ENCODE results near the gene LIFR.

The LIFR gene

GRCh38 chr5:38555354-38556087 is 925 bp downstream of the LIFR start:
- peaks cover 2% of the 10 kb centered on the region for H3K27me3 ChIP-seq (ENCODE audit: insufficient read depth, low read length, poor library complexity)
- H2AFZ ChIP-seq (ENCODE audit: low read depth, low read length): no peak overlapping the region
- no peaks in the 10 kb centered on the region for H3K4me1 ChIP-seq (ENCODE audit: insufficient read depth, low read length)
- no peaks in the 10 kb centered on the region for H3K79me2 ChIP-seq (ENCODE audit: insufficient read depth, low read length)
- TF ChIP-seq CTCF (IDR thresholded peaks at IDR 0.05; ENCODE audit: borderline replicate concordance, extremely low read depth, low read length, poor library complexity, severe bottlenecking): no peak
- no peak for TF ChIP-seq EZH2 (IDR thresholded peaks at IDR 0.05; ENCODE audit: borderline replicate concordance, low read depth, low read length, severe bottlenecking)
- H3K36me3 ChIP-seq (ENCODE audit: insufficient read depth, low read length): no peaks in the 10 kb centered on the region
- no peak overlapping the region for H3K4me3 ChIP-seq (ENCODE audit: low read depth in 1 of 2, low read length in 2 of 2)
- no peak overlapping the region for H3K4me2 ChIP-seq (ENCODE audit: insufficient read depth, low read length)
- H3K9me3 ChIP-seq (ENCODE audit: insufficient read depth, low read length, severe bottlenecking): no peaks in the 10 kb centered on the region
- no peaks in the 10 kb centered on the region for H4K20me1 ChIP-seq (ENCODE audit: insufficient read depth, low read length)
- no peak for DNase-seq
- H3K27ac ChIP-seq (ENCODE audit: low read length): no peak overlapping the region
- H3K9ac ChIP-seq (ENCODE audit: low read depth, low read length): no peak overlapping the region
- ATAC-seq (ENCODE audit: insufficient read depth, low read depth): no peak

- Histone ChIP-seq H3K27me3 (ENCODE audit: insufficient read depth, low read length, poor library complexity) (peaks cover 2% of the 10 kb centered on the region), H3K79me2 (ENCODE audit: insufficient read depth, low read length) (no peaks in the 10 kb centered on the region), H3K36me3 (ENCODE audit: insufficient read depth, low read length) (no peaks in the 10 kb centered on the region), H3K9me3 (ENCODE audit: insufficient read depth, low read length, severe bottlenecking) (no peaks in the 10 kb centered on the region), H4K20me1 (ENCODE audit: insufficient read depth, low read length) (no peaks in the 10 kb centered on the region), H3K4me2 (ENCODE audit: insufficient read depth, low read length) (no peak overlapping the region), H3K27ac (ENCODE audit: low read length) (no peak overlapping the region), H3K4me1 (ENCODE audit: insufficient read depth, low read length) (no peaks in the 10 kb centered on the region), H3K4me3 (ENCODE audit: low read depth in 1 of 2, low read length in 2 of 2) (no peak overlapping the region), H3K9ac (ENCODE audit: low read depth, low read length) (no peak overlapping the region), H2AFZ (ENCODE audit: low read depth, low read length) (no peak overlapping the region)
- ATAC-seq (ENCODE audit: insufficient read depth, low read depth) (no peak), DNase-seq (no peak)
- TF ChIP-seq EZH2 (IDR thresholded peaks at IDR 0.05; ENCODE audit: borderline replicate concordance, low read depth, low read length, severe bottlenecking) (no peak), CTCF (IDR thresholded peaks at IDR 0.05; ENCODE audit: borderline replicate concordance, extremely low read depth, low read length, poor library complexity, severe bottlenecking) (no peak)
These were observed 1.6 kb downstream of the LIFR start for GRCh38 chr5:38554861-38555260.

GRCh38 chr5:38554403-38554802 is 2.0 kb downstream of the LIFR start:
- Histone ChIP-seq H4K20me1 (ENCODE audit: insufficient read depth, low read length) (no peaks in the 10 kb centered on the region), H3K4me3 (ENCODE audit: low read depth in 1 of 2, low read length in 2 of 2) (no peak overlapping the region), H3K4me2 (ENCODE audit: insufficient read depth, low read length) (no peak overlapping the region), H3K27me3 (ENCODE audit: insufficient read depth, low read length, poor library complexity) (peaks cover 2% of the 10 kb centered on the region), H3K4me1 (ENCODE audit: insufficient read depth, low read length) (no peaks in the 10 kb centered on the region), H2AFZ (ENCODE audit: low read depth, low read length) (no peak overlapping the region), H3K9ac (ENCODE audit: low read depth, low read length) (no peak overlapping the region), H3K27ac (ENCODE audit: low read length) (no peak overlapping the region), H3K9me3 (ENCODE audit: insufficient read depth, low read length, severe bottlenecking) (no peaks in the 10 kb centered on the region), H3K36me3 (ENCODE audit: insufficient read depth, low read length) (no peaks in the 10 kb centered on the region), H3K79me2 (ENCODE audit: insufficient read depth, low read length) (no peaks in the 10 kb centered on the region)
- TF ChIP-seq EZH2 (IDR thresholded peaks at IDR 0.05; ENCODE audit: borderline replicate concordance, low read depth, low read length, severe bottlenecking): no peak
- TF ChIP-seq CTCF (IDR thresholded peaks at IDR 0.05; ENCODE audit: borderline replicate concordance, extremely low read depth, low read length, poor library complexity, severe bottlenecking): no peak
- no peak for ATAC-seq (ENCODE audit: insufficient read depth, low read depth)
- no peak for DNase-seq

Measured in DND-41 (cell line).